Measurements from ENCODE around the gene PEAR1.

Gene PEAR1

GRCh38 chr1:156860113-156860627 lies 33.3 kb upstream of the PEAR1 start:
- DNase-seq: peak; percentile 71

- peak; percentile 71 for DNase-seq
Observed at GRCh38 chr1:156860628-156861423, 32.7 kb upstream of the PEAR1 start, which contains the start of gene NTRK1. Gene NTRK1, plus strand, starts transcription at chr1:156860865. Its CDS starts 70 bp downstream, at chr1:156860935.

GRCh38 chr1:156862584-156862983 lies 30.9 kb upstream of the PEAR1 start:
- no peak for DNase-seq

- DNase-seq: no peak
Observed at GRCh38 chr1:156862997-156863599, 30.4 kb upstream of the PEAR1 start.

GRCh38 chr1:156863631-156864030 lies 29.9 kb upstream of the PEAR1 start:
- DNase-seq: no peak

- no peak for DNase-seq
Observed at GRCh38 chr1:156864796-156865195, 28.7 kb upstream of the PEAR1 start.

GRCh38 chr1:156865258-156865657 lies 28.3 kb upstream of the PEAR1 start:
- DNase-seq: no peak

GRCh38 chr1:156865865-156866248 lies 27.7 kb upstream of the PEAR1 start:
- no peak for DNase-seq

- no peak for DNase-seq
Observed at GRCh38 chr1:156866249-156866909, 27.1 kb upstream of the PEAR1 start.

GRCh38 chr1:156868341-156868740 lies 25.2 kb upstream of the PEAR1 start:
- no peak for DNase-seq

- no peak for DNase-seq
Observed at GRCh38 chr1:156869455-156869854, 24.1 kb upstream of the PEAR1 start.

- DNase-seq: no peak
Observed at GRCh38 chr1:156873659-156874058, 19.9 kb upstream of the PEAR1 start.

GRCh38 chr1:156874142-156874541 lies 19.4 kb upstream of the PEAR1 start:
- no peak for DNase-seq

- peak; percentile 39 for DNase-seq
Observed at GRCh38 chr1:156874572-156875340, 18.8 kb upstream of the PEAR1 start.

GRCh38 chr1:156875341-156875615 lies 18.2 kb upstream of the PEAR1 start:
- DNase-seq: no peak

GRCh38 chr1:156876281-156876680 lies 17.2 kb upstream of the PEAR1 start:
- DNase-seq: no peak

GRCh38 chr1:156877433-156878170 lies 15.9 kb upstream of the PEAR1 start:
- no peak for DNase-seq

- DNase-seq: no peak
Observed at GRCh38 chr1:156879876-156880275, 13.6 kb upstream of the PEAR1 start.

- no peak for DNase-seq
Observed at GRCh38 chr1:156880473-156880872, 13.0 kb upstream of the PEAR1 start.

- no peak for DNase-seq
Observed at GRCh38 chr1:156881101-156881500, 12.4 kb upstream of the PEAR1 start.

- DNase-seq: no peak
Observed at GRCh38 chr1:156881663-156882062, 11.9 kb upstream of the PEAR1 start.

GRCh38 chr1:156882543-156882942 lies 11.0 kb upstream of the PEAR1 start:
- no peak for DNase-seq

GRCh38 chr1:156883919-156884318 lies 9.6 kb upstream of the PEAR1 start:
- DNase-seq: no peak

Measured in DMS 273 treated with DMSO at 0.1 percent for 48 hours (cell line).